HFF-Myc (cell line): Measurements from ENCODE around the gene TNS4.

Experiments
- DNase-seq: peaks from one replicate; pipeline ENCODE4 v3.0.0-alpha.2; 2011; ENCODE audit warnings: low read depth; ENCODE audit errors: extremely low read depth
- H3K4me3 ChIP-seq: replicated peaks from 2 replicates; pipeline ENCODE4 v1.5.1; 2011; ENCODE audit warnings: low read depth, mild to moderate bottlenecking, control low read depth, low read length
- TF ChIP-seq, protein P1 (sequence below): IDR thresholded peaks from 2 replicates; pipeline ENCODE4 v1.5.1; 2012; ENCODE audit warnings: mild to moderate bottlenecking, low read depth, low read length, control low read depth; ENCODE audit errors: missing control alignments

TNS4 gene

DNA sequence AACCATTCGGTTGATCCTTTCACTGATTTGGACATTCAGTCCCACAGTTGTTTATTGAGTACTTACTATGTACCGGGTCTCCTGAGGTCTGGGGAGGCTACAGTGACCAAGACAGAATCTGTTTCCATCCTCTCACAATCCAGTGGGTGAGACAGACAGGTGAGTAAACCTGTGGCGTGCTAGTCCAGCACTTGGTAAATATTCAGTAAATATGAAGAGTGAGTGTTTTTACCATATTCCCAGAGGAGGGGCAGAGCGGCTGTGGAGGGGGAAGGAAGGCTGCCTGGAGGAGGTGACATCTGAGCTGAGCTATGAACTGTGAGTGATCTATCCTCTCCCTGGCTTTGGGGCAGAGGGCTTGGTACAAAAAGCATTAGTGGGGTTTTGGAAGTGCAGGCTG, 32.5 kb upstream of the TNS4 start:
- H3K4me3 ChIP-seq = no peak overlapping the region
- TF ChIP-seq, protein P1, sequence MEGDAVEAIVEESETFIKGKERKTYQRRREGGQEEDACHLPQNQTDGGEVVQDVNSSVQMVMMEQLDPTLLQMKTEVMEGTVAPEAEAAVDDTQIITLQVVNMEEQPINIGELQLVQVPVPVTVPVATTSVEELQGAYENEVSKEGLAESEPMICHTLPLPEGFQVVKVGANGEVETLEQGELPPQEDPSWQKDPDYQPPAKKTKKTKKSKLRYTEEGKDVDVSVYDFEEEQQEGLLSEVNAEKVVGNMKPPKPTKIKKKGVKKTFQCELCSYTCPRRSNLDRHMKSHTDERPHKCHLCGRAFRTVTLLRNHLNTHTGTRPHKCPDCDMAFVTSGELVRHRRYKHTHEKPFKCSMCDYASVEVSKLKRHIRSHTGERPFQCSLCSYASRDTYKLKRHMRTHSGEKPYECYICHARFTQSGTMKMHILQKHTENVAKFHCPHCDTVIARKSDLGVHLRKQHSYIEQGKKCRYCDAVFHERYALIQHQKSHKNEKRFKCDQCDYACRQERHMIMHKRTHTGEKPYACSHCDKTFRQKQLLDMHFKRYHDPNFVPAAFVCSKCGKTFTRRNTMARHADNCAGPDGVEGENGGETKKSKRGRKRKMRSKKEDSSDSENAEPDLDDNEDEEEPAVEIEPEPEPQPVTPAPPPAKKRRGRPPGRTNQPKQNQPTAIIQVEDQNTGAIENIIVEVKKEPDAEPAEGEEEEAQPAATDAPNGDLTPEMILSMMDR = no peak
- DNase-seq = no peak

DNA sequence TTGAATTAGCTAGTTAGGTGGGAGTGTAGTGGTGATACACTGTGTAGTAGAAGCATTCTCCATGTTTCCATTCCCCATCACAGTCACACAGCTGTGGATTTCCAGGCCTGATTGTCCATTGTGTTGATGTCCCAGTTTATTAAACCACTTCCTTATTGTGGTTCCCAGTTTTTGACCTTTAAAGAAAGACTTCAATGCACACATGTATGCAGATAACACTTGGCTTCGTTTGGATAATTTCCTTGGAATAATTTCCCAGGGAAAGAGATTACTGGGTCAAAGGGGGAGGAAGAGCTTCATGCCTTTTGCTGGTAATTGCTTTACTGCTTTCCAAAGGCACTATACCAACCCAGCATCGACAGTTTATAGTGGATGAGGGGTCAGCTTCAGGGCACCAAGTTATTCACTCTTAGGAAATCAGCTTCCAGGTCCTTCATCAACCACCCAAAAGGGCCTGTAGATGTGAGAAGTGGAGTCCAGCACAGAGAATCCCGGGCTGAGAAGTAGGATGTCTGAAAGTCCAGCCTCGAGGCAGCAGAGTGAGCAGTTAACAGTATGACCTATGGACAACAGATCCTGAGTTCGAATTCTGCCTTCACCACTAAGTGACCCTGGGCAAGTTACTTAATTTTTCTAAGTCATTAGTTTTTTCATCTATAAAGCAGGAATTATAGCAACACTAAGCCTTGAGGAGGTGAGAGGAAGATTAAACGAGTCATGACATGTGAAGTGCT, 31.3 kb upstream of the TNS4 start:
- no peak for DNase-seq
- no peak overlapping the region for H3K4me3 ChIP-seq
- TF ChIP-seq, protein P1 = no peak

DNA sequence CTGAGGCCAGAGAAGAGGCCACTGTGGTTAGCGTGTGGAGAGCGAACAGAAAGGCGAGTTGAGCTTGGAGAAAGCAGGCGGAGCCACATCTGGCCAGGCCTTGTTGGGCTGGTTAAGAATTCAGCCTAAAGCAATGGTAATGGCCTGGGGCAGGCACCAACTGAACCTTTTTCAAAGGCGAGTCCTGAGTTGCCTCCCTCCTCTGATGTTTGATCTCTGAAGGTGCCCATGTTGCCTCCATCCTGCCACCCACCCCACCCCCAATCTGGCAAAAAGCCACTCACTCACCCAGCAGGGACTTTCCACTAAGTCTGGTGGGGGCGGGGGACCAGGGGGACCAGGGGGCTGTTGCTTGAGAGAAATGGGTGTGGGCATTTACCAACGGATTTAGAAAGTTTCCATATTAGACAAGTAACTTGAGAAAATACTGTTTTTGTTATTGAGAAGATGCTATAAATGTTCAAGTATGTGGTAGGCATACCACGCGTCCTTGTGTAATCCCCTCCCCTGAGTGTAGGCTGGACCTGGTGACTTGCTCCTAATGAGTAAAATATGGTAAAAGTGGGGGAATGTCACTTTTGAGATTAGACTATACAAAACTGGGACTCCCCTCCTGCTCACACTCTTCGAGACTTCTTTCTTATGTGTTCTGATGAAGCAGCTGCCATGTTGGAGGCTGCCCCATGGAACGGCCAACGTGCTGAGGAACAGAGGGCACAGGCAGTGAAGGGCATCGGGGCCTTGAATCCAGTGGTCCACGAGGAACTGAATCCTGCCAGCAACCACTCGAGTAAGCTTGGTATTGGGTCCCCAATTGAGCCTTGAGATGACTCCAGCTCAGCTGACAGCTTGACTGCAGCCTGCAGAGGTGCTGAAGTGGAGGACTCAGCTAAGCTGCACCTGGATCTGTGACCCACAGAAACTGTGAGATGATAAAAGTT, 29.9 kb upstream of the TNS4 start:
- DNase-seq = no peak
- no peak overlapping the region for H3K4me3 ChIP-seq
- TF ChIP-seq, protein P1 = no peak

DNA sequence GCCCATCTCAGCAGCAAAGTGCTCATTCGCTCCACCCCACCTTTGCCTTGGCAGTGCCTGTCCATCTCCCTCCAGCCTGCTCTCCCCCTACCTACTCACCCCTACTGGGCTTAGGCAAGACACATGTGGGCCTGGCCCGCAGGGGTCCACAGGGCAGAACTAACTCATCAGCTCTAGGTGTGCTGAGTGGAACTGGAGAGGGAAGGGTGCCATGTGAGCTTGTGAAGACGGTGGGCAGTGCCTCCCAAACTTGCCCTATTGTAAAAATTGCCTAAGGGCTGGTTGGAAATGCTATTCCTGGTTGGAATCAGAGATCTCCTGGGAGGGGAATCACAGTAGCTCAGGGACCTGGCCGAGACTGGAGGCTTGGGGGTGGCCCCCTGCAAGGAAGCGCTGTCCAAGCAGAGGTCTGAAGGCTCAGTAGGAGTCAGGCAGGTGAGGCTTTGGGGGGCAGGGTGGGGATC, 29.1 kb upstream of the TNS4 start:
- no peak for DNase-seq
- TF ChIP-seq, protein P1 = no peak
- H3K4me3 ChIP-seq = no peak overlapping the region

DNA sequence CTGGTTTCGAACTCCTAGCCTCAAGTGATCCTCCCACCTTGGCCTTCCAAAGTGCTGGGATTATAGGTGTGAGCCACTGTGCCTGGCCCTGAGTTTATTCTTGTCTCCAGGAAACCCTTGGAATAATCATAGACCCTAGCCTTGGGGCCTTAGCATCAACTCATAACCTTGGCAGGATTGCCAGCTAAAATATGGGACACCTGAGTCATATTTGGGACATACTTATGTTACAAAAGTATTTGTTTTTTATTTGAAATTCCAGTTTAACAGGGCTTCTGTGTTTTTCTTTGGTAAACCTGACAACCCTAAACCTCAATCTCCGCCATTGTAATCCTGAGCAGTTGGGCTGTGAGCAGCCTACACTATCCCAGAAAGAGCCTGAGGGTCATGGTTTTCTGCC, 28.6 kb upstream of the TNS4 start:
- H3K4me3 ChIP-seq = no peak overlapping the region
- TF ChIP-seq, protein P1 = no peak
- no peak for DNase-seq

DNA sequence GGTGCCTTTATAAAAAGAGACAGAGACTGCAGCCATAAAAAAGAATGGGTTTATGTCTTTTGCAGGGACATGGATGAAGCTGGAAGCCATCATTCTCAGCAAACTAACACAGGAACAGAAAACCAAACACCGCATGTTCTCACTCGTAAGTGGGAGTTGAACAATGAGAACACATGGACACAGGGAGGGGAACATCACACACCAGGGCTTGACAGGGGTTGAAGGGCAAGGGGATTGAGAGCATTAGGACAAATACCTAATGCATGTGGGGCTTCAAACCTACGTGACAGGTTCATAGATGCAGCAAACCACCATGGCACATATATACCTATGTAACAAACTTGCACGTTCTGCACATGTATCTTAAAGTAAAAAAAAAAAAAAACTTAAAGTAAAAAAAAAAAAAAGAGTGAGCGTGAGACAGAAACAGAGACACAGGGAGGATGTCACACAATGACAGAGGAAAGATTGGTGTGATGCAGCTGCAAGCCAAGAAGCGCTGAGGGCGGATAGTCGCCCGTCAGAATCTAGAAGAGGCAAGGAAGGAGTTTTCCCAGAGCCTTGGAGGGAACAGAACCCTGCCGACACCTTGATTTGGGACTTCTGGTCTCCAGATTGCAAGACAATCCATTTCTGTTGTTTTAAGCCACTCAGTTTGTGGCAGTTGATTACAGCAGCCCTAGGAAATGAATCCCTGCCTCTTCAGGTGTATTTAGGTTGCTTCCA, 27.4 kb upstream of the TNS4 start:
- no peak for DNase-seq
- TF ChIP-seq, protein P1 = no peak
- no peak overlapping the region for H3K4me3 ChIP-seq
